AG20443 (cell line): ENCODE results near the gene TMEM114.
A peak's percentile ranks its signal among the peaks of the same experiment; 100 is the strongest.

Source experiments
- DNase-seq: peaks from one replicate; pipeline ENCODE4 v3.0.0; 2012; ENCODE audit warnings: low spot score, mixed read lengths

TMEM114 gene

DNA sequence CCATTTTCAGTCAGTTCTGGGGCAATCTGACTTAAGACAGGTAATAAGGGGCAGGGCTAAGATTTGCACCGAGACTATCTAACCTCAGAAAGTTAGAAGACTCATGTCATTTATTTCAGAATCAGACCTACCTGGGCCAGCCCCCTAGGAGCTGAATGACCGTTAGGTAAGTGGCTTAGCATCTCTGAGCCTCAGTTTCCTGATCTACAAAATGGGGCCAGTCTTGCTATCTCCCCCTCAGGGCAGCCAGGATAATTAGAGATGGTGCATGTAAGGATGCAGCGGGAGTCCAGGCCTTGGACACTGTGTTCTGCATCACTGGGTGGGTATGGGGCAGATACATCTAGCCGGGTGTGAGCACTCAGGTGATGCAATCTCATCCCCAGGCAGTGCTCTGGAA lies 20.8 kb upstream of the TMEM114 start:
- no peak for DNase-seq

GRCh38 chr16:8607214-8607613 lies 16.9 kb upstream of the TMEM114 start:
- DNase-seq, result no peak

GRCh38 chr16:8605554-8605953 lies 15.2 kb upstream of the TMEM114 start:
- no peak for DNase-seq

- no peak for DNase-seq
These were observed 9.9 kb upstream of the TMEM114 start for GRCh38 chr16:8600144-8600775.

GRCh38 chr16:8596581-8596980 lies 6.3 kb upstream of the TMEM114 start:
- DNase-seq, result no peak

- no peak for DNase-seq
These were observed 5.5 kb upstream of the TMEM114 start for GRCh38 chr16:8595783-8596182.

GRCh38 chr16:8594149-8594666 lies 3.9 kb upstream of the TMEM114 start:
- no peak for DNase-seq

GRCh38 chr16:8591451-8591850 lies 1.1 kb upstream of the TMEM114 start:
- DNase-seq, result no peak

- no peak for DNase-seq
These were observed 500 bp upstream of the TMEM114 start for GRCh38 chr16:8590811-8591210.

DNA sequence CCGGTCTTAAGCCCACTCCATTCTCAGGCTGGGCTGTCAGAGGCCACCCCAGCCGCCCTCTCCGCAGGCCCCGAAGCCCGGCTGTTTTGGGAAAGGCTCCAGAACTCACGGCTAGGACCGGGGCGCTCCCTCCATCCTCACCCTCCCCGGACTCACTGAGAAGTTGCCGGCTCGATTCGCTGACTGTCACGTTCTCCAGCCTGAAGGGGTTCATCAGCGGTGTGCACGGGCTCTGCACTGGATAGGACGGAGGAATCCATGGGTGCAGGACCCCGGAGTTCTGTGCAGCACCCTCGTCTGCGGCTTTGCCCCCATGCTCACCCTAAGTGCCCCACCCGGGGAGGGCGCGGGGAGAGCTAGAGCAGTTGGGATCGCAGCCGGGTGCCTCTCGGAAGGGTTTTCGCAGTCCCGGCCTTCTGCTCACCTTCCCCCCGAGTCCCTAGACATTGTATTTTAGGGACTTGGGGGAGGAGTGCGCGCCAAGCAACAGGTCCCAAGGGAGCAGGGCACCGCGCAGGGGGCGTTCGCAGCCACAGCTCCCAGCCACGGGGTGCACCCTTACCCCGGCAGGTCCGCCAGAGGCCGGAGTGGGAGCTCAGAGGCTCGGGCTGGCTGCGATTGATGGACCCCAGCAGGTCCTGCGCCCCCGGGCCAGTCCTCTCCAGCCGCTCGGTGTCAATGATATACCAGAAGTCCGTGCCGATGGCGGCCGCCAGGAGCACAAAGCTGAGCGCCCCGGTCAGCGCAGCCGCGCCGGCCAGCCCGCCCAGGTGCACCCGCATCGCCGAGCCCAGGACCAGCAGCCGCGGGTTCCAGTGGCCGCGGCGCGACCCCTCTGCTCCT lies 1.0 kb downstream of the TMEM114 start:
- peak; percentile 21 for DNase-seq

GRCh38 chr16:8588682-8589056 lies 1.6 kb downstream of the TMEM114 start:
- DNase-seq, result no peak

- DNase-seq, result no peak
These were observed 3.2 kb downstream of the TMEM114 start for GRCh38 chr16:8587065-8587464.

- DNase-seq, result no peak
These were observed 4.5 kb downstream of the TMEM114 start for GRCh38 chr16:8585857-8586256.

- DNase-seq, result no peak
These were observed 5.3 kb downstream of the TMEM114 start for GRCh38 chr16:8585041-8585440.

DNA sequence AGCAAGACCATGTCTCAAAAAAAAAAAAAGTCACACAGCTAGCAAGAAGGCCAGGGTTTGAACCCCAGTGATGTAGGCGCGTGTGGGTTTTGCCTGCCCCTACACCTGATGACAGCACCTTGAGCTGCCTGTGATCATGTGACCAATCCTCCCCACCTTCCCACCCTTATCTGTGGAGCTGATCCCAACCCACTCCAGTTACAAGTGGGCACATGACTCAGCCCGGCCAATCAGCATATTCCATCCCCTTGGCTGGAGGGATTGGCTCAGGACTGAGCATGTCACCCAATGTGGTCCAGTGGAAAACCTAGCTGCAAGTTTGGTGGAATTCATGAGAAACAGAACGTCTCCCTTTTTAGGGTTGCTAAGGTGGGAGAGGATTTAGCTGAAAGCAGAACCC lies 6.6 kb downstream of the TMEM114 start:
- no peak for DNase-seq

- DNase-seq, result peak; percentile 40
These were observed 7.1 kb downstream of the TMEM114 start for GRCh38 chr16:8583199-8583598.

GRCh38 chr16:8581831-8582580 lies 8.3 kb downstream of the TMEM114 start:
- DNase-seq, result no peak

- DNase-seq, result no peak
These were observed 10.8 kb downstream of the TMEM114 start for GRCh38 chr16:8579559-8579958.

DNA sequence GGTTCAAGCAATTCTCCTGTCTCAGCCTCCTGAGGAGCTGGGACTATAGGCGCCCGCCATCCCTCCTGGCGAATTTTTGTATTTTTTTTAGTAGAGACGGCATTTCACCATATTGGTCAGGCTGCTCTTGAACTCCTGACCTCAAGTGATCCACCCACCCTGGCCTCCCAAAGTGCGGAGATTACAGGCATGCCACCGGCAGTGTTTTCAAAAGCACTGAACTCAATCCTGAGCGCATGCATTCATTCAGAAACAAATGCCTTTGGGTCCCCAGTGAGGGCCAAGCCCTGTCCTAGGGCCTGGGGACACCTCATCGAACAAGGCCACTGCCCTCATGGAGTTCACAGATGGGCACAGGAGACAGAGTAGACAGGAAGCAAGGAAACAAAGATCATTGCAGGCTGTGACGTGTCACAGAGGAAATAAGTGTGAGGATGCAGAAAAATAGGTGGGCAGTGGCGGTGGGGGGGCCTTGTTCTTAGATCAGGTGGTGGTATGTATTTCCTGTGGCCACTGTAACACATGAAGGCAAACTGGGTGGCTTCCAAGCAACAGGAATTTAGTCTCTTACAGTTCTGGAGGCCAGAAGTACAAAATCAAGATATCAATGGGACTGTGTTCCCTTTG lies 12.5 kb downstream of the TMEM114 start:
- no peak for DNase-seq

- DNase-seq, result no peak
These were observed 13.9 kb downstream of the TMEM114 start for GRCh38 chr16:8576141-8577004.

DNA sequence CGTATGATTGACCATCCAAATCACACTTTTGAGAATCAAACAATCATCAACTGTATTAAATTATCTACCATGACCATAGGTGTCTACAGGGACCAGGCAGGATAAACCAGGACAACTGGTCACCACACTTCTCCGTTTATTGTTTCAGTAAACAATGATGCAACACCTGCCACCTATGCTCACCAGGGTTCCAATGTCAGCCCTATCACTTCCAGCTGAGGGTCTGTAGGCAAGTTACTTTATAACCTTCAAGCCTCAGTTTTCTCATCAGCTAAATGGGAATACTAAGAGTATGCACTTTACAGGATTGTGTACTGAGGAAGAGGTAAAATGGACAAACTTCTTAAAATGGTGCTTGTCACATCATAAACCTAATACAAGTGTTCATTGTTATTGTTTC lies 14.9 kb downstream of the TMEM114 start:
- no peak for DNase-seq
